ENCODE measurements around the gene DUSP5.

The DUSP5 gene

DNA sequence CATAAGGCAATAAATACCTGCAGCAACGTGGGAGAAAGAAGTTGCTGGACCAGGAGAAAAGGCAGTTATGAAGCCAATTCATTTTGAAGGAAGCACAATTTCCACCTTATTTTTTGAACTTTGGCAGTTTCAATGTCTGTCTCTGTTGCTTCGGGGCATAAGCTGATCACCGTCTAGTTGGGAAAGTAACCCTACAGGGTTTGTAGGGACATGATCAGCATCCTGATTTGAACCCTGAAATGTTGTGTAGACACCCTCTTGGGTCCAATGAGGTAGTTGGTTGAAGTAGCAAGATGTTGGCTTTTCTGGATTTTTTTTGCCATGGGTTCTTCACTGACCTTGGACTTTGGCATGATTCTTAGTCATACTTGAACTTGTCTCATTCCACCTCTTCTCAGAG lies 13.0 kb downstream of the DUSP5 start:
- DNase-seq = no peak
- TF ChIP-seq GATA1 (IDR thresholded peaks at IDR 0.05; ENCODE audit: low read depth, low read length) (no peak), POLR2A (IDR thresholded peaks at IDR 0.05; ENCODE audit: low read length) (no peak)

DNA sequence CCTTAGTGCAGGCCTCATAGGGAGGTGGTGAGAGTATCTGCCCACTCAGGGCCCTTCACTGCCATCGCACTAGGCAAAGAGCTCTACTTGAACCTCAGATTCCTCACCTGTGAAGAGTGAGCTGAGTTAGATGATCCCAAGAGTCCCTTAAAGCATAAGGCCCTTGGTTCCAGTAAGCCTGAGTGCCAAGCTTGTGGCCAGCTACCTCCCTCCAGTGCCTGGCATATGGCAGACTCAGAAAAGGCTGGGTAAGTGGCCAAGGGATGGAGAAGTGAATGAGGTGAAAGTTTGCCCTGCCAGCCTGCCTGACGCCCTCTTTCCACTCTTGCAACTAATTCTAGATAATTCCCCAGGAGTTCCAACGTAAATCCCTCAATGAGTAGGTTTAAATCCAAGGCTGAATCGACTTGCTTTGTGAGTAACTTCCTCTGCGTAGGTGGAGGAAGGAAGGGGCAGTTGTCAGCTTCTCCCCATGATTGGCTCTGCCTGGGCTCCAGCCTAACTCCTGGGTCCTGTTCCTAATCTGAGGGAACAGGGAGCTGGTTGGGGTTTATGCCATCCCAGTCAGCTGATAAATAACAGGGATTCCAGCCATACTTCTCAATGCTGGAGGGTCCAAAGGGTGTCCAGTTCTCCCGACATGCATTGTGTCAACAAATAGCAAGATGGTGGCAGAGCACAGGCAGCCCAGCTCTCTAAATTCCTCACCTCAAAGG lies 14.2 kb downstream of the DUSP5 start:
- TF ChIP-seq GATA1 (IDR thresholded peaks at IDR 0.05; ENCODE audit: low read depth, low read length) = no peak
- TF ChIP-seq POLR2A (IDR thresholded peaks at IDR 0.05; ENCODE audit: low read length) = no peak
- no peak for DNase-seq

DNA sequence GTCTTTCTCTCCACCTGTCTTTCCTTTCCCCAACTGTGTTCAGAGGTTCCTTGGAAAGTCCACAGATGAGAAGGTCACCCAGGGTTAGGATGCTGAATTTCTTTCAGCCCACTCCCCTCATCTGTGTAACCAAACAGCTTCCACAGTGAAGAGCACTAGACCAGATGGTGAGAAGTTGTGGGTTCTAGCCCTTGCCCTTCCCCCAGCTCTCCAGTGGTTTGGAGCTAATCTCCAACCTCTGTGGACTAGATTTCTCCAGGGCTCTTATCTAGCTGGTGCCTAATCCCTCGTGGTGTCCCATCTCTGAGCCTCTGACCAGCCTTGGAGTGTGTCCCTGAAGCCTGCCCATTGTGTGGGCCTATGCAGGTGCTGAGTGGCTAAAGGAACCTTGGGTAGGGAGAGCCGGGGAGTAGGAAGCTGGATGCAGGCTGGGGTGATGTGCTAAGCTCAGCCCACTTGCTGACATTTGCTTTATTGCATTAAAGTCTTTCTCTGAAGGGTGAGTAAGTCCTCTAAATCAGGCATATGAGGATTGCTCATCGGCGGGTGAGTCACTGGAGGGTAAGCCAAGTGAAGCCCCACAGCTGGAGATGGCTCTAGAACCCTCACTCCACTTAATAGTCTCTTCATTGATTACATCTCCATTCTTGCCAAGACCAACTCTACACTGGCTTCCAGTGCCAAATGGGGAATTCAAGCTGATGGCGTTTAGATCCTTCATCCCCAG lies 14.9 kb downstream of the DUSP5 start:
- TF ChIP-seq GATA1 (IDR thresholded peaks at IDR 0.05; ENCODE audit: low read depth, low read length) = no peak
- TF ChIP-seq POLR2A (IDR thresholded peaks at IDR 0.05; ENCODE audit: low read length) = no peak
- peak in 1 of 2 experiments; percentile 55 for DNase-seq

DNA sequence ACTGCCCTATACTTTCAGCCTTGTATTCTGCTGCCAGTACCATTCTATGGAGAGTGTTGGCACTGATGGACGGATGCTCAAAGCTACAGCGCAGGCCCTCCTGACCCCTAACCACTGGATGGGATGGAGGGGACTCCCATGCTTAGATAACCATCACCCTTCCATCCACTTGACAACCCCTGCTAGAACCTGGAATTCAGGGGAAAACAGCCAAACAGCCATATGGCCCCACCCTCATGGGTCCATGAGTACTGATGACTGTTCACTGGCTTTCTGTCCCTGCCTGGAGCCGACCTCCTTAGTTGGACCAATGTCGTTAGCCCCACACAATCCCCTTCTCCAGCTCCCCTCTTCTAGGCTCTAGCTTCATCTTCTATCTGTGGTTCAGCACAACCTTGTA lies 16.2 kb downstream of the DUSP5 start:
- no peak for DNase-seq

DNA sequence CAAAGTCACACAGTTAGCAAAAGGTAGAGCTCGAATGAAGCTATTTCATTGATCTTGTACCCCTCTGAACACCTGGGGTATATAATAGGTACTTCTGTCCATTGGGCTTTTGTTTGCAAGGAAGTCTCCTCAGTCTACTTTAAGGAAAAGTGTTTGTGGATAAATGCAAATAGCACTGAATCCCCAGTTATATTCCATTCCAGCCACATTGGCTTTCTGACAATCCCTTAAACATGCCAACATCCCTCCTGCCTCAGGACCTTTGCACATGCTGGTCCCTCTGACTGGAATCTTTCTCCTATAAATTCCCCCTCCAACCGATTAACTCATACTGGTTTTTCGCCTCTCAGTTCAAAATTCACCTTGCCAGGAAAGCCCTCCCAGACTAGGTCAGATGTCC lies 17.1 kb downstream of the DUSP5 start:
- DNase-seq = no peak
- no peak for TF ChIP-seq POLR2A (IDR thresholded peaks at IDR 0.05; ENCODE audit: low read length)
- no peak for TF ChIP-seq GATA1 (IDR thresholded peaks at IDR 0.05; ENCODE audit: low read depth, low read length)

More for the DNA sequence above, 16.2 kb downstream of the DUSP5 start:
- TF ChIP-seq GATA1 (IDR thresholded peaks at IDR 0.05; ENCODE audit: low read depth, low read length) (no peak), POLR2A (IDR thresholded peaks at IDR 0.05; ENCODE audit: low read length) (no peak)

DNA sequence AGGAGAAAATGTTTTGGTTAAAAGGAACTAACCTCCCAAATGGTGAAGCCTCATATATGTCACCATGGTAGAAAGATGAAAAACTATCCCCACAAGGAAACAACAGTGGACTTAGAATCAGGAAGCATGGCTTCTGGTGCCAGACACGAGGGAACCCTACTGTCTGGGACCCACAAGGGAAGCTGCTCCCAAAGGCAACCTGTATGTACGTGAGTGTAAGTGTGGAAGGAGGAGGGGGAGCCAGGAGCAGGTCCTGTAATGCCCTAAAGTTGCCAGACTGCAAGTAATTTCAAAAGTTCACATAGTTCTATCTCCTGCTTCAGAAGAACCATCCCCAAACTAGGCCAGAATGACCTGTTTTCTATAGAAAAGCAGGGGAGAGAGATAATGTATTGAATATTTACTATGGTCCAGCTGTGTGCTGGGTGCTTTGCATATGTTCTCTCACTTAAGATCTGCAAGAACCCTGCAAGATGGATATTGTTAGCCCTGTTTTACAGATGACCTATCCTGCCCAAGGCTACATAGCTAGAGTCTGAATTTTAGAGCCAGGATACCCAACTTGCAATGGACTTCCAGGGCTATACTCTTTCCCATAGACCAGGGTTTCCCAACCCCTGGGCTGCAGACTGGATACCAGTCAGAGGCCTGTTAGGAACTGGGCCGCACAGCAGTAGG lies 19.2 kb downstream of the DUSP5 start:
- DNase-seq = no peak
- TF ChIP-seq GATA1 (IDR thresholded peaks at IDR 0.05; ENCODE audit: low read depth, low read length) (no peak), POLR2A (IDR thresholded peaks at IDR 0.05; ENCODE audit: low read length) (no peak)

DNA sequence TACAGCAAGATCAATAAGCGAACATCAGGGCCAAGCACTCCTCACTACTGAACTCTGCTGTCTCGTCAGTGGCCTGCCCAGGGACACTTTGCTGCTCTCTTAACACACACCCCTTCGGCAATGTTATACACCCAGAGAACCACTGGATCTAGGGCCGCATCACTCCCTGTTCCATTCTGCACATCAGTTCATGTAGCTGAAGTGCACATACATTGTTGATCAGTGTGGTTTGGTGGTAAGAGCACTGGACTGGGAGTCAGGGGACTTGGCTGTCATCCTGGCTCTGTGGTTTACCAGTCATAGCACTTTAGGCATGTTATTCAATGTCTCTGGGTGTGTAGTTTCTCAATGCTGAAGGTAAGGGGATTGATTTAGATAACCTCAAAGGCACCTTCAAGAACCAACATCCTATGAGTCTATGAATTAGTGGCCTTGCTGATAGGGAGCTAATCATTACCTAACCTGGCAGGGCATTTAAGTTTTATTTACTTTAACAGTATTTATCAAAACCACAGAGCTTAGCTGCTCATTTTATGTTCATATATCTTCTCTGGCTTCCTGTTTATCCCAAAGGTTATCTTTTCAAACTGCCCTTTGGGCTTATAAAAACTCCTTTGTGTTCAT lies 24.8 kb downstream of the DUSP5 start:
- no peak for DNase-seq
- no peak for TF ChIP-seq GATA1 (IDR thresholded peaks at IDR 0.05; ENCODE audit: low read depth, low read length)
- TF ChIP-seq POLR2A (IDR thresholded peaks at IDR 0.05; ENCODE audit: low read length) = no peak

DNA sequence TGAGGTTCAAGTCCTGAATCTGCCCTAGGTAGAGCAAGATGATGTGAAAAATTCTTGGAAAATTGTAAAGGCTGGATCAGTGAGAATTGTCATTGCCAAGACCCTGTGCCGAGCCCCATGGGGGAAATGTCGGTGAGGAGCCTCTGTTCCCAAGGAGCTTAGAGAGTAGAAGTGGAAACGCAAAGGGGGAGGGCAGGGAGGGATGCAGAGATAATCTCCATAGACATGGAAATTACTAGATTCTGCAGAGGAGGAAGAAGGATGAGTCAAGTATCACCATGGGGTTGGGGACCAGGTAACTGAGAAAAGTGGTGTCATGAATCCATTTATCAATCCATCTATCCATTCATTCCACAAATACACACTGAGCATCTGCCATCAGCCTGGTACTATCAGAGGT lies 26.0 kb downstream of the DUSP5 start:
- TF ChIP-seq POLR2A (IDR thresholded peaks at IDR 0.05; ENCODE audit: low read length) = no peak
- no peak for TF ChIP-seq GATA1 (IDR thresholded peaks at IDR 0.05; ENCODE audit: low read depth, low read length)
- DNase-seq = no peak

DNA sequence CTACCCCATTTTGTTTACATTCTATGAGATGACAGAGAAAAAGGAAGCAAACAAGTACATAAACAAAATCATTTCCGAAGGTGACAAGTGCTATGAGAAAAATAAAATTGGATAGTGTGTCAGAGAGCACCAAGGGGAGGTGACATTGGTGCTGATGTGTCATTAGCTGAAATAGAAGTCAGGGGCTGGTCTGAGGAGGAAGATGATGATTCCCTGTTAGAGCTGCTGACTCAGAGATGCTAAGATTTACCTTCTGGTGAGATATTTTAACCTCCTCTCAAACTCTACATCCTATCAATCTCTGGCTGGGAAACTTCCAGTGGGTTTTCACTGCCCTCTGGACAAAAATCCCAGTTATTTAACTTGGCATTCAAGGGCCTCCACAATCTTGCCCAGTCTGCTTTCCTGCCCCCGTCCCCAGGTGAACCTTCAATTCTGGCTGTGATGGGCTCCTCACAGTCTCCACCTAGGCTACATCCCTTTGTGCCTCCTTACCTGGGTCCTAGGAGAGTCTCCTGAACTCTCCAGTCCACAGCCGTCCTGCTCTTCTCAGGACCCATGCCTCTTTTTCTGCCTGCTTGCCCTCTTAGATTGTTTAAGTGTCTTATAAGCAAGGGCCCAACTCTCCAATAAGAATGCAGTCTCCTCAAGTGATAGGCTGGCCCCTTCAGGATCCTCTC lies 26.6 kb downstream of the DUSP5 start:
- no peak for TF ChIP-seq POLR2A (IDR thresholded peaks at IDR 0.05; ENCODE audit: low read length)
- peak in 1 of 2 experiments; percentile 31 for DNase-seq

DNA sequence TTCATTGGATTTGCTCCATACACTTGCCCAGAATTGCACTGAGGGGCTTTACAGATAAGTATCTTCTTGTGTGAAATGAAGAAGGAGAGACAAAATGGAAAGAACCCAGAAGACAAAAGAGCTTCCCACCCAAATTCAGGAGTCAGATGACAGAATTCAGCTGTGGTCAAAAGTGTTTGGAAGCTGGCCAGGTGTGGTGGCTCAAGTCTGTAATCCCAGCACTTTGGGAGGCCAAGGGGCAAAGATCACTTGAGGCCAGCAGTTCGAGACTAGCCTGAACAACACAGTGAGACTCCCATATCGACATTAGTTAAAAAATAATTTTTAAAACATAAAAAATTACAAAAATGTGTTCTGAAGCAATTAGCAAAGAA lies 27.1 kb downstream of the DUSP5 start:
- TF ChIP-seq GATA1 (IDR thresholded peaks at IDR 0.05; ENCODE audit: low read depth, low read length) = no peak
- no peak for TF ChIP-seq POLR2A (IDR thresholded peaks at IDR 0.05; ENCODE audit: low read length)
- DNase-seq = no peak

DNA sequence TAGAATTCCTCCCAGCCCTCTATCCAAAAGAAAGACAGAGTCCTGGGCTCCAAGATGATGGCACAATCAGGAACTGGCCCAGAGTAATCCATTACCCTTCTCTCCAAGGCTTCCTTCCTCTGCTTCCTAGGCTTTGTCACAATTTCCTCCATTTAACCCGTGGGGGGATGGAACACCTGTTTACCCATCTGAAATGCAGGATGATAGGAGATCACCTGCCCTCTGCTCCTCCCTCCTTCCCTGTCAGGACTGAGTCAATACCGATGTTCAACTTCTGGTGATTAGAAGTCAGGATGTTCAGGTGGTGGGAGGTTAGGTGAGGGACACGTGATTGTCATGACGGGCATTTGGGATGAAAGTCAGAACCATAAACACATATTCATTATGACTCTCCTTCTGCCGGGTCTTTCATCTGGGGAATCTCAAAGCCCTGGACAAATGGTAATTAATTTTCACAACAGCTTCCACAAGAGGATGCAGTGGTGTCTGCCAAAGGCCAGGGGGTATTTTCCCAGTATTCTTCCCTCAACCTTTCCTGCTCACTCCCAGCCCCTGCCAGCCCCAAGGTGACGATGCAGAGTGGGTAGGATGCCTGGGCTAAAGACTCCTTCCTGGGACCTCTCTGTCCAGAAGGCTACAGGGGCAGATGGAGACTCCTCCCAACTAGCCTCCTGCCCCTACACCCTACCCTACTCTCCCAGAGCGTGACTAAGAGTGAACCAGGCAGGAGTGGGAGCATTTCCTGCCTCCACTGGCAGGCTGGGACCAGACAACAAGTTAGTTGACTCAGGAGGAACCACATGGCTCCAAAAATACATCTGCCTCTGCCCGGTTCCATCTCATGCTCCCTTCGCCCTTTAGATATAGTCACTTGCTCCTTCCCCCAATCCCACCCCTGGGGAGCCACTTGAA lies 27.9 kb downstream of the DUSP5 start:
- TF ChIP-seq GATA1 (IDR thresholded peaks at IDR 0.05; ENCODE audit: low read depth, low read length) (no peak), POLR2A (IDR thresholded peaks at IDR 0.05; ENCODE audit: low read length) (no peak)
- DNase-seq = no peak

DNA sequence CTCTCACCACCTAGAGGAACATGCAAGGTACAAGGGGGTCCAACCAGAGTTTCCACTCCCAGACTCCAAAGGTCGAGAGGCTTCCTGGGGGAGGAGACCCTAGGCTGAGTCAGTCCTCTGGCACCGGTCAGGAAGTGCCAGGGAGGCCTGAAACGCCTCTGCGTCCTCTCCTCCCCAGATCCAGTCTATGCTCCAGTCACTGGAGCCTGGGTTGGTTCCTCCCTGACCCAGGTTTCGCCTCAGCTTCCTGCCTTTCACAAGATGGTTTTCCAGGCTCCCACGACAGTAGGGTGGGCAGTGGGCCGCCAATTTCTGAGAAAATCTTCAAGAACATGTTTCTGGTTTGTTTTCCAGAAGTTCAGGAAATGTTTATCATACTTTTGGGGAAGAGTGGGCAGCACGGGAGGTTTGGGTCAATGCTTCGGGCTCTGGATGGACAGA lies 30.0 kb downstream of the DUSP5 start:
- no peak for TF ChIP-seq POLR2A (IDR thresholded peaks at IDR 0.05; ENCODE audit: low read length)
- no peak for TF ChIP-seq GATA1 (IDR thresholded peaks at IDR 0.05; ENCODE audit: low read depth, low read length)
- DNase-seq = no peak
